Glomerular visceral epithelial cell (primary cell): ENCODE data around the gene PROM2.
"Not testable (repeated sequence)": the region's sequence is repeated elsewhere in the genome, so short reads cannot be mapped to it uniquely, and the experiment has no call there.

ENCODE experiments used
- DNase-seq: peaks from one replicate; pipeline ENCODE4 v3.0.0-alpha.2; 2016; ENCODE audit errors: extremely low spot score

Gene PROM2, protein sequence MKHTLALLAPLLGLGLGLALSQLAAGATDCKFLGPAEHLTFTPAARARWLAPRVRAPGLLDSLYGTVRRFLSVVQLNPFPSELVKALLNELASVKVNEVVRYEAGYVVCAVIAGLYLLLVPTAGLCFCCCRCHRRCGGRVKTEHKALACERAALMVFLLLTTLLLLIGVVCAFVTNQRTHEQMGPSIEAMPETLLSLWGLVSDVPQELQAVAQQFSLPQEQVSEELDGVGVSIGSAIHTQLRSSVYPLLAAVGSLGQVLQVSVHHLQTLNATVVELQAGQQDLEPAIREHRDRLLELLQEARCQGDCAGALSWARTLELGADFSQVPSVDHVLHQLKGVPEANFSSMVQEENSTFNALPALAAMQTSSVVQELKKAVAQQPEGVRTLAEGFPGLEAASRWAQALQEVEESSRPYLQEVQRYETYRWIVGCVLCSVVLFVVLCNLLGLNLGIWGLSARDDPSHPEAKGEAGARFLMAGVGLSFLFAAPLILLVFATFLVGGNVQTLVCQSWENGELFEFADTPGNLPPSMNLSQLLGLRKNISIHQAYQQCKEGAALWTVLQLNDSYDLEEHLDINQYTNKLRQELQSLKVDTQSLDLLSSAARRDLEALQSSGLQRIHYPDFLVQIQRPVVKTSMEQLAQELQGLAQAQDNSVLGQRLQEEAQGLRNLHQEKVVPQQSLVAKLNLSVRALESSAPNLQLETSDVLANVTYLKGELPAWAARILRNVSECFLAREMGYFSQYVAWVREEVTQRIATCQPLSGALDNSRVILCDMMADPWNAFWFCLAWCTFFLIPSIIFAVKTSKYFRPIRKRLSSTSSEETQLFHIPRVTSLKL

DNA sequence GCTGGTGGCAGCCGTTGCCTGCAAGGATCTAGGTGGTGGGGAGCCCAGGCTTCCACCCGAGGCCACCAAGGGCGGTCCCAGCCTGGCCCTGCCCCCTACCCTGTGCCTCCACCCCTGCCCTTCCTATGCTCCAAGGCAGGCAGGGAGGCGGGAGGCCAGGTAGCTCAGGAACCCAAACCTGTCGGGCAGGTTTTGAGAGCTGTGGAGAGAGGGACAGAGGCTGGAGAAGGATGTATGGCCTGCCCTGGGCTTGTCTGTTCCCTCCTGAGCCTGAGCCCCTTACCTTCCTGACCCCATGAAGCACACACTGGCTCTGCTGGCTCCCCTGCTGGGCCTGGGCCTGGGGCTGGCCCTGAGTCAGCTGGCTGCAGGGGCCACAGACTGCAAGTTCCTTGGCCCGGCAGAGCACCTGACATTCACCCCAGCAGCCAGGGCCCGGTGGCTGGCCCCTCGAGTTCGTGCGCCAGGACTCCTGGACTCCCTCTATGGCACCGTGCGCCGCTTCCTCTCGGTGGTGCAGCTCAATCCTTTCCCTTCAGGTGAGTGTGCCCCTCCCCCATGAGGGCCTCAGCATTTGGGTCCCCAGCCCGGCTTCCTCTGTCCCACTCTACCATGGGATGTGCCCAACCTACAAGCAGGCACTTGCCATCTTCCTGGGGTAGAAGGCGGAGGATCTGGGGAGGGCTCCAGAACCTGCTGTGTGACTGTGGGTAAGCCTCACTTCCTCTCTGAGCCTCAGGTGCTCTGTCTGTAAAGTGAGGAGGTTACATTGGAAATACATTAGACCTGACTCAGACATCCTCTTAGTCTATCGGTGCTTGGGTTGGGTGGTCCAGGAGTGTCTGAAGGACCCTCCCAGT lies at the start of gene PROM2:
Gene PROM2, plus strand, starts transcription at position 159 of the 860 bp plus-strand sequence. Its CDS starts 137 bp downstream, at position 296.
- no peak for DNase-seq

DNA sequence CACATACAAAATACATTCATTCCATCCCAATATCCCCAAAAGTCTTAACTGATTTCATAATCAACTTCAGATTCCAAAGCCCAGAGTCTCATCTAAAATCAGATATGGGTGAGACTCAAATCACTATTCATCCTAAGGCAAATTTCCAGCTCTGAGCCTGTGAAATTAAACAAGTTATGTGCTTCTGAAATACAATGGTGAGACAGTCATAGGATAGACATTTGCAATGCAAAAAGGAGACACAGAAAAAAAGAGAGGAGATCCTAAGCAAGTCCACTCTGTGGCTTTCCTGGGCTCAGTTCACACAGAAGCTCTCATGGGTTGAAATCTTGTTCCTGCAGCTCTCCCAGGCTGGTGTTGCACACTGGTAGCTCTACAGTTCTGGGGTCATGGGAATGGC lies 48.6 kb upstream of the PROM2 start:
- DNase-seq: no peak

DNA sequence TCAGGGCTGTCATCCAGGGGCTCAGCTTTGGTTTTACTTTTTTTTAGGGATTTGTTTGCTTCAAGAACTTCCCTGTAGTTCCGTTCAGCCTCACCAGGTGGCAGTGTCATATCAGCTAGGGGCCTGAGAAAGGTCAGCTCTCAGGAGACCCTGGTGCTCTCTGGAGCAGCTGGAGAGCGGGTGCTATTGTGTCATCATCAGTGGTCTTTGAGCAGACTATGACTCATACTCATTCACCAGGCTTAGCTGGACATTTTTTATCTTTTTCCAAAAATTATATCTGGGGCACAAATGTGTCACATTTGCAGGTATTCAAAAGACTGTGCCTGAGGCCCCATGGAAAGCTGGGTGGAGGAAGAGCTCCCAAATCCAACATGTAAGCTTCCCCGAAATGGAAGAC lies 42.5 kb upstream of the PROM2 start:
- DNase-seq: peak; percentile 91

DNA sequence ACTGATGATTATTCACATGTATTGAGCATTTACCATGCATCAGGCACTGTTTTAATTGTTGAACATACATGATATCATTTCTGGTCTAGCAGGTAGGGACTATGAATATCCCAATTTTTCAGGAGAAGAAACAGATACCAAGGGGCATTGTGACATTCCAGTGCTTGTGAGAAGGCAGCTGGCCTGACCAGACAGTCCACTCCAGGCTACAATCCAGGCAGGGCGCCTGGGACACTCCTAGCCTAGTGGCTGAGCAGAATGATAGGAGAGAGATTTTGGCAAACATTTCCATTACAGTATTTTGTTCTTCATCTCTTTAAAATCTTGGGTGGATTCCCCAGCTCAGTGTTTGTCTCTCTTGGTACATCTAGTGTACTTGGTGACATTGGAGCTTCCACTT lies 42.0 kb upstream of the PROM2 start:
- DNase-seq: no peak

DNA sequence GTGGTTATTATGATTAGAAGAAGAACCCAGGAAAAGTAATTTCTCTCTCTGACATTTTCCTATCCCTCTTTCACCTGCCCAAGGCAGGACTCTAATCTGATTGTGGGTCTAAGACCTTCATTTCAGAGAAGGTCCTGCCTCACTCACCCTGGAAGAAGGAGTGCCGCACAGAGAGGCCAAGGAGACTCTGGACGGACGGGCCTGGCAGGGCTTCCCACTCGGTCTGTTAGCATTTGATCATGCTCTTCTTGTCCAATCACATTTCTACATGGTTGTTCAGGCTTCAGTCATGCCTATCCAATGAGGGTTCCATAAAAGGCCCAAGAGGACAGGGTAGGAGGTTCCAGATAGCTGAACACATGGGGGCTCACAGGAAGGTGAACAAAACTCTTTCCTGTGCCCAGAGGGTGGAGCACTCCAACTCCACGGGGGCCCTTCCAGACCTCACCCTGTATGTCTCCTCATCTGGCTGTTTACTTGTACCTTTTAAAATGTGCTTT lies 39.9 kb upstream of the PROM2 start:
- DNase-seq: peak; percentile 72

DNA sequence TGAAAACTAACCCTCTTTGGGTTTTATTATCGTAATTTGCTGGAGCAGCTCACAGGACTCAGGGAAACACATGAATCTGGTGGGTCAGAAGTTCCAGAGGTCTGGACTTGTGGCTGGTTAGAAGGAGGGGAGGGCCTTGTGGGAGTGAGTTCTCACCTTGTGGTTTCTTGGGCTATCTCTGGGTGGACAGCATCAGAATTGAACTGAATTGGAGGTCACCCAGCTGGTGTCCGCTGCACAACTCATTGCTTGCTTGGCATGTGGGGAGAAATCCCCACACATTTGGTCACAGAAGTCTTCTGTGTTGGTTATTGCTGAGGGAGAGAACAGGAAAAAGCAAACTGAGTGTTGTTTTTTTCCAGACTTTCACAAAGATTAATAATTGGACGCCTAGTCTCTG lies 39.4 kb upstream of the PROM2 start:
- peak; percentile 85 for DNase-seq

DNA sequence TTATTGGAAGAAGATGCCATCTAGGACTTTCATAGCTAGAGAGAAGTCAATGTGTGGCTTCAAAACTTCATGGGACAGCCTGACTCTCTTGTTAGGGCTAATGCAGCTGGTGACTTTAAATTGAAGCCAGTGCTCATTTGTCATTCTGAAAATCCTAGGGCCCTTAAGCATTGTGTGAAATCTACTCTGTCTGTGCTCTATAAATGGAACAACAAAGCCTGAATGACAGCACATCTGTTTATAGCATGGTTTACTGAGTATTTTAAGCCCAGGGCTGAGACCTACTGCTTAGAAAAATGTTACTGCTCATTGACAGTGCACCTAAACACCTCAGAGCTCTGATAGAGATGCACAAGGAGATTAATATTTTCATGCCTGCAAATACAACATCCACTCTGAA lies 36.1 kb upstream of the PROM2 start:
- DNase-seq: no peak

DNA sequence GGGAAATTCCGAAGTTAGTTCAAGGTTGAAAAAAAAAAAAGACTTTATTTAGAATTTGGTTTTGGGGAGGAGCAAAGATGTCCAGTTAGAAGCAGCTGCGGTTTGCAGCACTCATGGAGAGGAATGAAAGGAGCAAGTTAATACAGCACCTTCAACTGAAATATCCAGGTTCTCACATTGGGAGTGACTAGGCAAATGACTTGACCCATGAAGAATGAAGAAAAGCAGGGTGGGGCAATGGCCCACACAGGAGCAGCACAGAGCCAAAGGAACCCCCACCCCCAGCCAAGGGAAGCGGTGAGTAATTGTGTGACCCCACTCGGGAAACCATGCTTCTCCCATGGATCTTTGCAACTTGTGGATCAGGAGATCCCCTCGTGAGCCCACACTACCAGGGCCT lies 34.2 kb upstream of the PROM2 start:
- DNase-seq: peak; percentile 49

DNA sequence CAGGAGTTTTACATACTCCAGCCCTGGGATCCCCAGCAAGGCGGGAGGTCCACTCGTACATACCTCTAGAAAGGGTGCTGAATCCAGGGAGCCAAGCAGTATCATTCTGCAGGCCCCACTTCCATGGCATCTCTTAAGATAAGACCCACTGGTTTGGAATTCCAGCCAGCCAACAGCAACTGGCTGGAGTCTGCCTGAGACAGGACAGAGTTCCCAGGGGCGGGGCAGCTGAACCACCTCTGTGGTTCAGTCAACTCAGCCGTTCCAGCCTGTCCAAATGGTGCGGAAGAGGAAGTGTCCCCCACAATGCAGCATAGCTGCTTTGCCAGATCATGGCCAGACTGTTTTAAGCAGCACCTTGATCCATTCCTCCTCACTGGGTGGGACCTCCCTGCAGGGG lies 33.7 kb upstream of the PROM2 start:
- no peak for DNase-seq

DNA sequence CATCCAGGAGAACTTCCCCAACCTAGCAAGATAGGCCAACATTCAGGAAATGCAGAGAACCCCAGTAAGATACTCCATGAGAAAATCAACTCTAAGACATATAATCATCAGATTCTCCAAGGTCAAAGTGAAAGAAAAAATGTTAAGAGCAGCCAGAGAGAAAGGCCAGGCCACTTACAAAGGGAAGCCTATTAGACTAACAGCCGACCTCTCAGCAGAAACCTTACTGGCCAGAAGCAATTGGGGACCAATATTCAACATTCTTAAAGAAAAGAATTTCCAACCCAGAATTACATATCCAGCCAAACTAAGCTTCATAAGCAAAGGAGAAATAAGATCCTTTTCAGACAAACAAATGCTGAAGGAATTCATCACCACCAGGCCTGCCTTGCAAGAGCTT lies 32.2 kb upstream of the PROM2 start:
- not testable (repeated sequence) for DNase-seq

DNA sequence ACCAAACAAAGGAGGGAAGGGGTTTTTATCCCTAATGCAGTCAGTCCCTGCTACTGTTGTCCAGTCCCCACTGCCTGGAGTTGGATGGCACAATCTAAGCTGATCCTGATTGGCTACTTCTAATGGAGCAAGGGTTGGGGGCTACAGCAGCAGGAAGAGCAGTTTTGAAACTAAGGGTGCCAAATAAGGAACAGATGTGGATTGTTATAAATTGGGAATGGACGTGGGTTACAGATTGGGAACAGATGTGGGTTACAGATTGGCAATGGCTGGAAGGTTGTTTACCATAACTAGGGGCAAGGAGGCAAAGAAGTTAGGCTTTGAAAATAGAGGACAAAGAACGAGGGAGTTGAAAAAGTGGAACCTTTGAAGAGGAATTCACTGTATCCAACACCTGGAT lies 16.0 kb upstream of the PROM2 start:
- no peak for DNase-seq

DNA sequence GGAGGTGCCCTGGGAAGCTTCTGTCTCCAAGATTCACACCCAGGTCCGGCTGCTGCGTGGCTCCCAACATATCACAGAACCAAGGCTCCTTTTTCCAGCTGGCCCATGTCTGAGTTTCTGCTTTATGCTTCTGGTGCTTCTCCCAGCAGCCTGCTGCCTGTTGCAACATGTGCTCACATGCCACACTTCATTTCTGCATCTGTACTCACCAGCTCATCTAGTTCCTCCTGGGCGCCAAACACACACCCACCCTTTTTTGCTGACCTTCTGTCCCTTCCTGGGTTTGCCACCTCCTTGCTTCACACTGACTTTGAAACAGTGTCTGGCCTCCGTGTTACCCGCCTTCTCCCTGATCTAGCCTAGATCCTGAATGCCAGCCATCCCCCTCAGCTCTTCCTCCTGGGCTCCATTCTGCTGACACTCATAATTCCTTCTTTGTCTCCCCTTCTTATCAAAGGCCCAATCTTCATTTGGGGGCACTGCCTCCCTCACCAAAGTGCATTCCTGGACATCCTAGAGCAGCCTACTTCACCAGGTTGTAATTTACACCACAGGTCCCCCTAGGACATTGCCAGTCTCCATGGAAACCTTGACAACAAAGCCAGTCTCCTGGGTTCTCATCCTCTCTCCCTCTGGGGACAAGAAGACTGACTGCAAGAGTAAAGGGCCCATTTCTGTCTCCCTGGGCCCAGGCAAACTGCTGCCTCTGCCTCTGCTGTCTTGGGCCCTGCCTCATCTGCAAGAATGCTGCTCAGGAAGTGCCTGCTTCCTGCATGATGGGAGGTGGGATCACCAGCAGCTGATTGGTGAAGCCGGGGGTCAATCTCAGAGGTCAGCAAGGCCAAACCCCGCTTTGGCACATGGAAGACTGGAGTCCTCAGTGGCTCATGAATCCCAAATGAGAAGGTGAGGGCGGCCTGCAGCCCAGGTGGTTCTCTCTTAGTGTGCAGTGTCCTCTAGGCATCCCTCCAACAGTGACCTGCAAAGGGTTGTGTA lies 13.9 kb upstream of the PROM2 start:
- no peak for DNase-seq

DNA sequence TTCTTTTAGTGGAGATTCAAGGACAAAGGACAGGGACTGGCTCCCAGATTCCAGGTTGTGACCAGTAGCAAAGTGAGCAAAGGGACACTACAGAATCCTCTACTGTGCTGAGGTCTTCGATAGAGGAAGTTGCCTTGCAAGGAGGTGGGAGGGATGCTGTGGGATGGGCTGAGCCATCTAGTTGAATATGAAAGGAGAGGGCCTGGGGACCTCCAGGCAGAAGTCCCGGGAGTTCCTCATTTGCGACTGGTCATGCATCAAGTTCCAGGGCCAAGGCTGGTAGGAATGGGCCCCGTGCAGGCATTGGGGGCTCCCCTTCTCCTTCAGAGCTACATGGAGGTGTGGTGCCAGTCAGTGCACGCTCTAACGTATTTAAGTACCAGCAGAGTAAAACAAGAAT lies 12.6 kb upstream of the PROM2 start:
- no peak for DNase-seq

DNA sequence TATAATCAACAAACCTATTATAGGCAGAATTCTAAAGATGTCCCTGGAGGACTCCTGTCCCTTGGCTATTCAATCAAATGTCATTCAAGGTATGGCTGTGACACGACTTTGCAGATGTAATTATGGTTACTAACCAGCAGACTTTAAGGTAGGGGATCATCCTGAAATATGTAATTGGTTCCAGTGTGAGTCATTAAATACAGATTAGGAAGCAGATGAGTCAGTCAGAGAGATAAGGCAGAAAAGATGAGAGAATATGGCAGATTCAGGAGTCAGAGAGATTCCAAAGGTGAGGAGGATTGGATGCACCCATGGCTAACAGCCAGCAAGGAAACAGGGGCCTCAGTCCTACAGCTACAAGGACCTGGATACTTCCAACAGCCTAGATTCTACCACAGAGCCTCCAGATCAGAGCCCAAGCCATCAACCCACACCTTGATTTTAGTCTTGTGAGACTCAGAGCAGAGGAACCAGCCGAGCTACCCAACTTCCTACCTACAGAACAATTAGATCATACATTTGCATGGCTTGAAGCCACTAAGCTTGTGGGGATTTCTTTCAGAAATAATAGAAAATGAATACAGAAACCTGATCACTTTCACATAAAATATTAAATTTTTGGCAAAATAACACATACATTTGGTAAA lies 11.2 kb upstream of the PROM2 start:
- no peak for DNase-seq

DNA sequence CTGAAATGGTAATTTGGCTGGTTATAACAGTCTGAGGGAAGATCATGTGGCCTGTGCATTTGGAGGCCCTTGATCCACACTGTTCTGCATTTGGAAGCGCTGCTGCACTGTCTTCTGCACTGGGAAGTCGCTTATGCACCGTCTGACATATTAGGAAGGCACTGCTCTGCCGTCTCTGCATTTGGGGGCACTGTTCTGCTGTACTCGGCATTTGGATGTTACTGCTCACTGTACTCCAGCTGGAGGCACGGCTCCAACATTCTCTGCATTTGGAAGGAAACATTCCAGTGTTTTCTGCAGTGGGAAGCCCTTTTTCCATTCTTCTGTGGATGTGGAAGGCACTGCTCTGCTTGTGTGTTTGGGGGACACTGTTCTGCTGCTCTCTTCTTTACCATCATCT lies 9.6 kb upstream of the PROM2 start:
- no peak for DNase-seq

DNA sequence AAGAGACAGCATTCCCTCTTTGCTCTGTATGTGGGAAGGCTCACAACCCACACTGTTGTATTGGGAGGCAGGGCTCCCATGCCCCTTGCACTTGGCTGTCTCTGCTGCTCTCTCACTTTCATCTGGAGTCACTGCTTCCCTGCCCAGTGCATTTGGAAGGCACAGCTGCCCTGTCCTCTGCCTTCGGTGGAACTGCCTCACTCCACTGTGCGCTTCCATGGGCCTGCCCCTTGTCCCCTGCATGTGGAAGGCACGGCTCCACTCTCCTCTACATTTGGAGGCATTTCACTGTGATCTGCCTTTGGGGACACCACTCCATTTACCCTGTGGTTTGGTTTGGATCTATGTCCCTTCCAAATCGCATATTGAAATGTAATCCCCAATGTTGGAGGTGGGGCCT lies 9.1 kb upstream of the PROM2 start:
- no peak for DNase-seq

DNA sequence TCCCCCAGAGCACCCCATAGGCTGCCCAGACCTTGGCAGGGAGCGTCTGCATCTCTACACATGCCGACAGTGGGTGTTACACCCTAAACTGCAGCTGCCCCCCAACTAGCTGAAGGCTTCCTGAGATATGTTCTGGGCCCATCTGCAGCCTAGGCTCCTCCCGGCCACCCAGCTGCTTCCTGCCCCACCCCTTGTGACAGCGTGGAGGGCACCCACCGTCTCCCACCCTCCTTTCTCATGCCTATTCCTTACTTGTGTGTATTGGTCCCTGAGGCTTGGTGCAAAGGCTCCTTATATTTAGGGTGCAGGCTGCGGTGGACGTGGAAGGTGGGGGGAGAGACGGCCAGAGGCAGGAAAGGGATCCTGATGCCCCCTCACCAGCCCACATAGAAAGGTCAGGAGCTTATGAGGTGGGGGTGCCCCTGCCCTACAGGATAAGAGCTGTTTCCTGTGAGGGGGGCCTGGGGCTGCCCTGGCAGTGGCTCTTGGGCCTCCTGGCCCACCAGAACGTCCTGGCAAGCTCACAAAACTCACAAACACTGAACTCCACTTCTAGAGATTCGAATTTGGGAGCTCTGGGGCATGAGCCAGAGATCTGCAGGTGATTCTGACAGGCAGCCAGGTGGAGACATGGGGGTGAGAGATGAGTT lies 7.3 kb upstream of the PROM2 start:
- no peak for DNase-seq

DNA sequence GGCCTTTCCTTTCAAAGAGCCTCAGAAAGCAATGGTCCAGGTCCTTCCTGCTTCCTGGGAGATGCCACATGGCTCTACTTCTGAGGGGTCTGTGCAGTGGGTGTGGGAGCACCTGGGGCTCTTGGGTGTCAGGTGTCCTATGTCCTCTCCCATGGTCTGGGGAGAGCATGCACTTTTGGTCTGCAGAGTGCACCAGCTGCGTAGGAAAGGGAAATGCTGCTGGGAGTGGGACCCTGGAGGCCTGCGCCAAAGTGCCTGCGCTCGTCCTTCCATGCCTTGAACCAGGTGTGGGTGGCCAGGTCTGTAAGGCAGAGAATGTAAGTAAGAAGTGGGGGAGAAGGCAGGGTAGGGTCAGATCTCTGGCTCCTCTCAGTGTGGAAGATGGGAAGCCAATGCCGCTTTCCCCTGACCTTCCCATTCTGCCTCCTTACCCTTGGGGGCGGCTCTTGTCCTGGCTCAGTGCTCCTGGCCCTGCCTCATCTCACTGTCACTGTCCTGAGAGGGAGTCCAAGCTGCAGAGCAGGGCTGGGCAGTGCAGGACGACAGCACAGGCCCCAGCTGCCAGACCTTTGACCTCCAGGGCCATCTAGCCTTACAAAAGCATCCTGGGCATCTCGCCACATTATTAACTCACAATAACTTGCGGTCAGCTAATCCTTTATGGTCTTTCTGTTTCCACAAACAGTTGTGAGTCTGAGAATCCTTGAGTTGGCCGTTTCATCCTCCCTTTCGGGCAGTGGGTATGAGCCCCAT lies 6.6 kb upstream of the PROM2 start:
- DNase-seq: peak; percentile 65
